IMR-90 (cell line): Measurements from ENCODE around the gene ABTB1. TPM values are rescaled to one million over a fixed set of nuclear protein-coding genes. Genes with fewer than 3 reads are reported as not detected.

Experiments used
- ATAC-seq: fragments of 200-7000 bp; cut with Tn5 transposase; 2 replicates; pipeline ENCODE4 v1.9.1; 2020; ENCODE audit warnings: low read depth, mild to moderate bottlenecking, moderate library complexity
- Bru-seq: library from RNA; stranded (reverse); fragments of 400-500 nt; gene quantifications from one replicate; lab custom pipeline; 2021; lab: Mats Ljungman, UMichigan
- BruChase-seq, 2 experiments: library from RNA; stranded (reverse); fragments of 400-500 nt; gene quantifications; one replicate each; lab custom pipeline; 2021; lab: Mats Ljungman, UMichigan
- BruUV-seq: library from RNA; stranded (reverse); fragments of 400-500 nt; replicated peaks from 2 replicates; lab custom pipeline; 2021; lab: Mats Ljungman, UMichigan
- CTCF ChIA-PET: fragments of 300-600 bp; formaldehyde crosslinking; extraction: SDS; loops from one replicate; lab custom pipeline; 2021; ENCODE audit warnings: antibody characterized with exemption; lab: Yijun Ruan, JAX
- POLR2A ChIA-PET: fragments of 300-600 bp; sonication (Branson Sonifier 250); formaldehyde crosslinking; loops from one replicate; lab custom pipeline; 2022; ENCODE audit warnings: antibody characterized with exemption; ENCODE audit not compliant: unreplicated experiment; lab: Charles Lee
- DNase-seq: peaks from one replicate; pipeline ENCODE4 v3.0.0; 2013
- H2AFZ ChIP-seq: replicated peaks from 2 replicates; pipeline ENCODE3; 2013; ENCODE audit warnings: low read length, mild to moderate bottlenecking; ENCODE audit not compliant: poor library complexity
- H2AK5ac ChIP-seq: 2 replicates; pipeline ENCODE4 v1.6.1; 2013; ENCODE audit warnings: low read depth, low read length, inconsistent platforms
- H2AK9ac ChIP-seq: replicated peaks from 2 replicates; pipeline ENCODE3; 2013; ENCODE audit warnings: mild to moderate bottlenecking, low read depth, low read length, moderate library complexity; ENCODE audit not compliant: poor library complexity
- H2BK120ac ChIP-seq: 2 replicates; pipeline ENCODE4 v1.6.1; 2013; ENCODE audit warnings: low read depth, low read length, inconsistent platforms
- H2BK15ac ChIP-seq: 3 replicates; pipeline ENCODE4 v1.6.1; 2013; ENCODE audit warnings: low read depth, low read length, inconsistent platforms
- H2BK20ac ChIP-seq: 2 replicates; pipeline ENCODE4 v1.6.1; 2013; ENCODE audit warnings: low read depth, mild to moderate bottlenecking, inconsistent platforms, low read length, moderate library complexity
- H2BK5ac ChIP-seq: 2 replicates; pipeline ENCODE4 v1.6.1; 2013; ENCODE audit warnings: mild to moderate bottlenecking, low read depth, low read length, inconsistent platforms; ENCODE audit not compliant: poor library complexity, severe bottlenecking
- H3K14ac ChIP-seq: replicated peaks from 2 replicates; pipeline ENCODE4 v1.6.1; 2013; ENCODE audit warnings: low read depth, low read length, inconsistent platforms
- H3K18ac ChIP-seq: 2 replicates; pipeline ENCODE4 v1.6.1; 2013; ENCODE audit warnings: low read depth, low read length, control low read depth
- H3K23ac ChIP-seq: 2 replicates; pipeline ENCODE4 v1.6.1; 2013; ENCODE audit warnings: low read depth, low read length, inconsistent platforms
- H3K27ac ChIP-seq: 2 replicates; pipeline ENCODE4 v1.5.1; 2013; ENCODE audit warnings: mild to moderate bottlenecking, control low read depth, low read length; ENCODE audit not compliant: insufficient read depth
- H3K27me3 ChIP-seq: 2 replicates; pipeline ENCODE4 v1.6.1; 2013; ENCODE audit warnings: low read length; ENCODE audit not compliant: control insufficient read depth, insufficient read depth
- H3K36me3 ChIP-seq: 2 replicates; pipeline ENCODE4 v1.6.1; 2013; ENCODE audit warnings: low read length, mixed read lengths; ENCODE audit not compliant: control insufficient read depth, insufficient read depth
- H3K4ac ChIP-seq: 2 replicates; pipeline ENCODE4 v1.6.1; 2013; ENCODE audit warnings: low read depth, low read length, inconsistent platforms
- H3K4me1 ChIP-seq: 2 replicates; pipeline ENCODE4 v1.6.1; 2013; ENCODE audit warnings: low read length, mixed read lengths; ENCODE audit not compliant: control insufficient read depth, insufficient read depth
- H3K4me2 ChIP-seq: 2 replicates; pipeline ENCODE4 v1.6.1; 2013; ENCODE audit warnings: low read depth, mild to moderate bottlenecking, control low read depth, low read length, moderate library complexity
- H3K4me3 ChIP-seq: 2 replicates; pipeline ENCODE4 v1.5.1; 2013; ENCODE audit warnings: low read depth, mild to moderate bottlenecking, control low read depth, low read length, moderate library complexity; ENCODE audit not compliant: insufficient read depth
- H3K56ac ChIP-seq: 2 replicates; pipeline ENCODE4 v1.6.1; 2013; ENCODE audit warnings: low read length, inconsistent platforms; ENCODE audit not compliant: insufficient read depth; ENCODE audit errors: extremely low read depth
- H3K79me1 ChIP-seq, 2 experiments: 2 replicates each; pipeline ENCODE4 v1.6.1; 2013; ENCODE audit warnings: low read length in 2 of 2, inconsistent platforms in 1 of 2, low read depth in 1 of 2
- H3K9ac ChIP-seq: 2 replicates; pipeline ENCODE4 v1.6.1; 2013; ENCODE audit warnings: low read depth, low read length, control low read depth
- H3K9me1 ChIP-seq: 2 replicates; pipeline ENCODE4 v1.6.1; 2013; ENCODE audit warnings: low read length, inconsistent platforms; ENCODE audit not compliant: insufficient read depth
- H3K9me3 ChIP-seq: 2 replicates; pipeline ENCODE4 v1.6.1; 2013; ENCODE audit warnings: low read length; ENCODE audit not compliant: control insufficient read depth, insufficient read depth
- H4K20me1 ChIP-seq: 2 replicates; pipeline ENCODE4 v1.6.1; 2013; ENCODE audit warnings: low read length, inconsistent platforms; ENCODE audit not compliant: insufficient read depth
- H4K5ac ChIP-seq: 2 replicates; pipeline ENCODE4 v1.6.1; 2013; ENCODE audit warnings: mild to moderate bottlenecking, low read depth, low read length, control low read depth
- H4K8ac ChIP-seq, 2 experiments: 2 replicates each; pipeline ENCODE4 v1.6.1; 2013; ENCODE audit warnings: low read depth in 2 of 2, low read length in 2 of 2, control low read depth in 1 of 2, inconsistent platforms in 1 of 2
- H4K91ac ChIP-seq: 2 replicates; pipeline ENCODE4 v1.6.1; 2013; ENCODE audit warnings: low read depth, low read length, inconsistent platforms; ENCODE audit not compliant: insufficient read depth
- MAZ ChIP-seq: IDR thresholded peaks from 2 replicates; pipeline ENCODE4 v1.6.1; 2012; ENCODE audit warnings: low read depth, mild to moderate bottlenecking, low read length, improper control_type of control experiment, moderate library complexity, borderline replicate concordance
- POLR2A ChIP-seq: IDR thresholded peaks from 2 replicates; pipeline ENCODE4 v1.6.1; 2012; ENCODE audit warnings: mild to moderate bottlenecking, low read depth, low read length
- RCOR1 ChIP-seq: IDR thresholded peaks from 2 replicates; pipeline ENCODE4 v1.6.1; 2012; ENCODE audit warnings: mild to moderate bottlenecking, low read length, improper control_type of control experiment; ENCODE audit not compliant: insufficient replicate concordance
- WGBS, 2 experiments: methylation state at CpG; one replicate each; pipeline versions ENCODE4 v1.1.5 to v1.1.7; 2013; ENCODE audit warnings: missing lambda C conversion rate in 2 of 2; ENCODE audit not compliant: insufficient read length in 1 of 2; ENCODE audit errors: extremely low coverage in 2 of 2; 5-methylcytosine and 5-hydroxymethylcytosine counted together
- dilution Hi-C: fragments of 300-500 bp; cut with HindIII; formaldehyde crosslinking; loops from one replicate; pipeline ENCODE4 v1.14.3; 2018; ENCODE audit warnings: low sequenced_read_pairs; ENCODE audit not compliant: unreplicated experiment
- in situ Hi-C: fragments of 300-500 bp; cut with MboI; formaldehyde crosslinking; loops from 3 replicates; pipeline ENCODE4 v1.14.3; 2019; ENCODE audit warnings: low sequenced_read_pairs, inconsistent platforms, mixed read lengths
- intact Hi-C: fragments of 100-400 bp; cut with micrococcal nuclease; formaldehyde crosslinking; loops from 2 replicates; pipeline ENCODE4 v1.10.0; 2022
- long read RNA-seq: library from polyadenylated mRNA; unstranded; transcript quantifications from one replicate; pipeline ENCODE4 v2.0.0, GENCODE V29; 2021; ENCODE audit not compliant: unreplicated experiment
- polyA plus RNA-seq, 3 experiments: library from polyadenylated mRNA; depleted of rRNA; stranded (reverse); fragments of >200 nt; gene quantifications; 2 replicates each; pipeline ENCODE4 v1.2.3, GENCODE V29; 2012; ENCODE audit warnings: low replicate concordance in 1 of 3
- total RNA-seq: library from RNA; depleted of rRNA; stranded (reverse); fragments of >200 nt; gene quantifications from 2 replicates; pipeline ENCODE4 v1.2.3, GENCODE V29; 2012; rRNA removed

Gene ABTB1
- 3.2 and 3.3 TPM in 2 replicates for total RNA-seq
- polyA plus RNA-seq (2012; rRNA removed) = 23.0 and 25.3 TPM in 2 replicates
- 18.6 and 29.2 TPM in 2 replicates for polyA plus RNA-seq (2012; cell fraction: cytosol; rRNA removed)
- 139 and 305 TPM in 2 replicates for polyA plus RNA-seq (2012; cell fraction: nucleus; rRNA removed; ENCODE audit: low replicate concordance)
- percentile 54 among the genes with signal in this experiment for Bru-seq, nascent RNA
- BruChase-seq, experiment 1, labeled RNA remaining after a 6-hour chase = percentile 60 among the genes with signal in this experiment
- BruChase-seq, experiment 2, labeled RNA remaining after a 2-hour chase = percentile 60 among the genes with signal in this experiment
- long read RNA-seq, transcript ABTB1-201 (12 exons, 1,965 nt) = major isoform, 7 of 22 reads
- long read RNA-seq, partial matches to known transcripts = 4 of 22 reads
- long read RNA-seq, other reads (novel, unspliced or antisense) = 7 of 22 reads

DNA sequence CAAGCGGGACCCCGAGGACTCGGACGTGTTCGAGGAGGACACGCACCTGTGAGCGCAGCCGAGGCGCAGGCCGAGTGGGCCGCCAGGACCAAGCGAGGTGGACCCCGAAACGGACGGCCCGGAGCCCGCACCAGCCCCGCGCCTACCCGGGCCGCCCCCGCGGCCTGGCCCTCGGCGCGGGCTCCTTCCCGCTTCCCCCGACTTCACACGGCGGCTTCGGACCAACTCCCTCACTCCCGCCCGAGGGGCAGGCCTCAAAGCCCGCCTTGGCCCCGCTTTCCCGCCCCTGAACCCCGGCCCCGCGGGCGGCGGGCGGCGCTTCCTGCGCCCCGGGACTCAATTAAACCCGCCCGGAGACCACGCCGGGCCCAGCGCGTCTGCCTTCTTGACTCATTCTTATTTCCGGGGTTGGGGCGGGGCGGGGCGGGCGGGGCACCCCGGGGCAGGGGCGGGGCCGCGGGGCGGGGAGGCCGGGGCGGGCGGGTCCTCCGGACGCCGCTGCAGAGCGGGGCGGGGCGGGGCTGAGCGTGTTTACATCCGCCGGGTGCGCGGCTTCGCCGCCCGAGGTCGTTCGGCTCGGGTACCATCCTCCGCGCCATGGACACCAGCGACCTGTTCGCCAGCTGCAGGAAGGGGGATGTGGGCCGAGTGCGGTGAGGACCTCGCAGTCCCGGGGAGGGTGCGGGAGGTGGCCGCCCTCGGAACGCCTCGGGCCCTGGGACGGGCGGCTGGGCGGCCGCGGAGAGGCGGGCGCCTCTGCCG, at the start of gene ABTB1:
TSS of gene ABTB1 (plus strand) at position 524 of the 762 bp plus-strand sequence. CDS start at position 598, 74 bp downstream.
- Histone ChIP-seq H3K79me1 (peaks cover 19 to 35% of the 10 kb centered on the region in 2 experiments), H3K4me1 (peaks cover 10% of the 10 kb centered on the region), H3K9me3 (no peaks in the 10 kb centered on the region), H2BK15ac (no peak within 1 kb of the TSS; the same call in 2 of the 3 replicates), H4K20me1 (no peaks in the 10 kb centered on the region; the same call in none of the 2 replicates), H2AK9ac (peak within 1 kb of the TSS; percentile 100), H3K9me1 (peaks cover 10% of the 10 kb centered on the region; the same call in 1 of the 2 replicates), H2BK120ac (peak within 1 kb of the TSS; percentile 84), H4K5ac (peak within 1 kb of the TSS; percentile 83), H3K36me3 (peaks cover 14% of the 10 kb centered on the region; the same call in 1 of the 2 replicates), H2BK20ac (no peak within 1 kb of the TSS), H3K23ac (peak within 1 kb of the TSS; percentile 97), H3K4me3 (peak within 1 kb of the TSS; percentile 97), H2BK5ac (peak within 1 kb of the TSS; percentile 69), H4K91ac (peak within 1 kb of the TSS; percentile 73), H3K4ac (peak within 1 kb of the TSS; percentile 95), H3K56ac (peak within 1 kb of the TSS; percentile 52), H3K4me2 (peak within 1 kb of the TSS; percentile 73), H2AFZ (peak within 1 kb of the TSS; percentile 98), H2AK5ac (peak within 1 kb of the TSS; percentile 98), H3K18ac (peak within 1 kb of the TSS; percentile 76), H3K27ac (peak within 1 kb of the TSS; percentile 91), H3K9ac (peak within 1 kb of the TSS; percentile 95), H3K14ac (peak within 1 kb of the TSS; percentile 98), H3K27me3 (no peaks in the 10 kb centered on the region), H4K8ac (peak within 1 kb of the TSS; percentile 95 to 99)
- peak; percentile 94 for ATAC-seq
- TF ChIP-seq MAZ (peak; percentile 71; the same call in 1 of the 2 replicates), RCOR1 (no peak), POLR2A (peak; percentile 95)
- intact Hi-C loops (loop anchor here (1.0 kb wide), 1 partner anchor 12 kb away; no protein-coding TSS in a partner anchor), dilution Hi-C loops (no loop called here), in situ Hi-C loops (no loop called here)
- no TSS peak for BruUV-seq
- 0% methylated on average over 21 of the region's 102 CpGs; no CpG with 5 or more reads in 1 of the 2 experiments for WGBS, 2 experiments
- DNase-seq = peak; percentile 58
- POLR2A ChIA-PET = no interaction called here
- CTCF ChIA-PET = interaction anchor here (0.5 kb wide), 1 partner anchor 15 kb away, joined by 3 read pairs; no protein-coding TSS in a partner anchor
